Measurements from ENCODE around the gene ALG14. TPM values are rescaled to one million over a fixed set of nuclear protein-coding genes. Genes with fewer than 3 reads are reported as not detected.

Gene ALG14
- total RNA-seq, 4 donors from 2014 or later, result 1.1 to 2.4 (median 1.4) TPM

DNA sequence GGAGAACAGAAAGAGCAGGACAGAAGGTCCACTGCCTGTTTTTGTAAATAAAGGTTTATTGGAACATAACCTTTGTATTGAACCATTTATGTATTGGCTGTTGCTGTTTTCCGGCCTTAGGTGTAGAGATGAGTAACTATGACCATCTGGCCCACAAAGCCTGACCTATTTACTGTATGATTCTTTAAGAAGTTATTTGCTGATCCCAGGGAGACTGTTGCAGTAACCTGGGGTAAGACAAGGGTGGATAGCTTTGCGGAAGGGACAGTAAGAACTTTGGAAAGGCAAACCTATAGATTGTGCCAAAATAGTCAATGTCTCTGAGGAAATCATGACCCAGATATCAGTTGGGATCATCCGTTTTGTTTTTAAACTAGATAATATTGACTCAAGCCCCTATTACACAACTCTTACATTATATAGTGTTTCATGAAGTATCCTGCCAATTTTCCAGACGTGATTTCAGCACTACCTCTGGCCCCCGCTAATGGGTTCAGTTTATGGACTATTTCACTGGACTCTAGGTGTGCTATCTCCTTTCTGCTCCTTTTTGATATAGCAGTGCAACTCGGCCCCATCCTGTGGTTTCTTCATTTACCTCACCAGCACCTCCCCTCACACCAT, 23.6 kb upstream of the ALG14 start:
- TF ChIP-seq, protein P1, sequence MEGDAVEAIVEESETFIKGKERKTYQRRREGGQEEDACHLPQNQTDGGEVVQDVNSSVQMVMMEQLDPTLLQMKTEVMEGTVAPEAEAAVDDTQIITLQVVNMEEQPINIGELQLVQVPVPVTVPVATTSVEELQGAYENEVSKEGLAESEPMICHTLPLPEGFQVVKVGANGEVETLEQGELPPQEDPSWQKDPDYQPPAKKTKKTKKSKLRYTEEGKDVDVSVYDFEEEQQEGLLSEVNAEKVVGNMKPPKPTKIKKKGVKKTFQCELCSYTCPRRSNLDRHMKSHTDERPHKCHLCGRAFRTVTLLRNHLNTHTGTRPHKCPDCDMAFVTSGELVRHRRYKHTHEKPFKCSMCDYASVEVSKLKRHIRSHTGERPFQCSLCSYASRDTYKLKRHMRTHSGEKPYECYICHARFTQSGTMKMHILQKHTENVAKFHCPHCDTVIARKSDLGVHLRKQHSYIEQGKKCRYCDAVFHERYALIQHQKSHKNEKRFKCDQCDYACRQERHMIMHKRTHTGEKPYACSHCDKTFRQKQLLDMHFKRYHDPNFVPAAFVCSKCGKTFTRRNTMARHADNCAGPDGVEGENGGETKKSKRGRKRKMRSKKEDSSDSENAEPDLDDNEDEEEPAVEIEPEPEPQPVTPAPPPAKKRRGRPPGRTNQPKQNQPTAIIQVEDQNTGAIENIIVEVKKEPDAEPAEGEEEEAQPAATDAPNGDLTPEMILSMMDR (IDR thresholded peaks at IDR 0.05; ENCODE audit: low read depth), result no peak

DNA sequence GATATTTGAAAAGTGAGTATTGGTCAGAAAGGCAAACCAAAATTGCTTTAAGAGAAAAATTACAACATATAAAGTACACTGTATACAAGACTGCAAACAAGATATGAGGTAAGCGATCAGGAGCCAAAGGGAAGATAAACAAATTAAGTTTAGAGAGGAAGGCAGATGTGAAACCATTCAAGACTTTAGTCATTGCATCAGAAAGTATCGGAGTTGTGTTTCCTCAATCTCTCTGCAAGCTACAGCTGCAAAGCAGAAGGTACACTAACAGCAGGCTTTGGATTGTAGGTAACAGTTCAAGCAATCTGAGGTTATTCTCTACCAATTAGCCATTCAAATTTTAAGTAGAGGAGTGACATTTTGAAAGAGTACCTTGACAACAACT, 23.1 kb upstream of the ALG14 start:
- TF ChIP-seq, protein P1 (IDR thresholded peaks at IDR 0.05; ENCODE audit: low read depth), result no peak

DNA sequence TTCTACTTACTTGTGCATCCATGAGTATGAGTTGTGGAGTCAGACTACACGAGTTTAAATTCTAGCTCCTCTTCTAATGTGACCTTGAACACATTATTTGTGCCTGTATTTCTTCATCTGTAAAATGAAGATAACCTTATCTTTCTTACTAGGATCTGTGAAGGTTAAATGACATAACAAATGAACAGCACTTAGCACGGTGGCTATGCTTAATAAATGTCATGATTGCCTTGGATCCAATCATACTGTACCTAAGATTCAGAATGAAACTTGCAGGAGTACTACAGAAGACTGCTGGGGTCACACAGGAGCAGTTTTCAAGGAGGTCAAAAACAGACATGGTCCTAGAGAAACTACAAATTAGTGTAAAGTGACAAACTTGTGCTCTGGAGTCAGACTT, 22.2 kb upstream of the ALG14 start:
- TF ChIP-seq, protein P1 (IDR thresholded peaks at IDR 0.05; ENCODE audit: low read depth), result no peak

DNA sequence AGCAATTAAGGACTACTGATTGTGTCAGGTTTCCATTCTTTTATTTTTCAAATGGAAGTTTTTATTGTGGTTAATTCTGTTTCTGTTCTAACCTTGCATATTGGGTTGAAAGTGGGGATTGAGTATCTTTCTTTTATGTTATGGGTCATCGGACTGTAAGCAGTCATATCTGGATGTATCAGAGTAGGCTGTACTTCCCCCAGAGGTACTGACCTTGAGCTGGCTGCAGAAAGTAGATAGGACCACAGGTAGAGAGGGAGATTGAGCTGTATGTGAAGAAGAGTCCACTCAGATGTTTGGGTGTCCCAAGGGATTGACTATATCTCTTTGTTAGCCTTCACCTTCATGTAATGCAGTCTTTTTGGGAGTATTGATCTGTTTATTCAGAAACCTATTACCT, 20.5 kb upstream of the ALG14 start:
- TF ChIP-seq, protein P1 (IDR thresholded peaks at IDR 0.05; ENCODE audit: low read depth), result no peak

DNA sequence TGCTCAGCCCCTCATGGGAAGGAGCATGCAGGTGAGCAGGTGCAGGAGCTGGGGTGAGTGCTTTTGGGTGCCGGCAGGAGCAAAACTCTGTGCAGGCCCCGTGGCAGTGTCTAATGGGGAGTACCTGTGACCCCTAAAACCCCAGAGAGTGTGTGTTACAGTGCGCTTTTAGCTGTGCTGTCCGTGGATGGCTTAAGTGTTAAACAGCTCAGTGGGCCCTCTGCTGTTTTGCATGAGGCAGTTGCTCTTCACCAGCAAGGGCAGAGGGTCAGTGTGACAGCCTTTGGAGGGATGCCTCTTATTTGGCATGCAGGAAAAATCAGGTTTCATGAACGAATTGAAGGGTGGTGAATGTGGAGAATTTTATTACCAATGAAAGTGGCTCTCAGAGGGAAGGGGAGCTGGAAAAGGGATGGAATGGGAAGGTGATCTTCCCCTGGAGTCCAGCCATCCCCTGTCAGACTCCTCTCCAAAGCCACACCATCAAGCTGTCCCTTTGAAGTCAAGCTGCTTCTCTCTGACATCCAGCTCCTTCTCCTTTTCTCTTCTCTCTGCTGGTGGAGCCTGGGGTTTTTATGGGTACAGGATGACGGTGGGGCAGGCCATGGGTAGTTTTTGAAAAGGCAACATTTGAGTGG, 17.0 kb upstream of the ALG14 start:
- TF ChIP-seq, protein P1 (IDR thresholded peaks at IDR 0.05; ENCODE audit: low read depth), result no peak

DNA sequence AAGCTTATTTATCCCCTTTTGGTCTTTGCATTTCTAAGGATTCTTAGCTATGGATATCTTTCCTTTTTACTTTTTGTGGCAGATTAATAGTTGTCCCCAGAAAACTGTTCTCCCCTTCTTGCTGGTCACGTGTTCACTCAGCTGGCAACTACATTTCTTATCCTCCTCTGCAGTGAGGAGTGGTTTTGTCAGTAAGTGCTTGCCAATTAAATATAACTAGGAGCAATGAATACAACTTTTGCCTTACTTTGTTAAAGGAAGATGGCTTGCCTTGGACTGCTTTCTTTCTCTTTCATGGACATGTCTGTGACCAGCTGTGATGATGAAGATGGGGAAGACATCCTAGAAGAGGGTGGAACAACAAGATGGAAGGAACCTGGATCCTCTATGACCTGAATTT, 15.6 kb upstream of the ALG14 start:
- TF ChIP-seq, protein P1 (IDR thresholded peaks at IDR 0.05; ENCODE audit: low read depth), result no peak

DNA sequence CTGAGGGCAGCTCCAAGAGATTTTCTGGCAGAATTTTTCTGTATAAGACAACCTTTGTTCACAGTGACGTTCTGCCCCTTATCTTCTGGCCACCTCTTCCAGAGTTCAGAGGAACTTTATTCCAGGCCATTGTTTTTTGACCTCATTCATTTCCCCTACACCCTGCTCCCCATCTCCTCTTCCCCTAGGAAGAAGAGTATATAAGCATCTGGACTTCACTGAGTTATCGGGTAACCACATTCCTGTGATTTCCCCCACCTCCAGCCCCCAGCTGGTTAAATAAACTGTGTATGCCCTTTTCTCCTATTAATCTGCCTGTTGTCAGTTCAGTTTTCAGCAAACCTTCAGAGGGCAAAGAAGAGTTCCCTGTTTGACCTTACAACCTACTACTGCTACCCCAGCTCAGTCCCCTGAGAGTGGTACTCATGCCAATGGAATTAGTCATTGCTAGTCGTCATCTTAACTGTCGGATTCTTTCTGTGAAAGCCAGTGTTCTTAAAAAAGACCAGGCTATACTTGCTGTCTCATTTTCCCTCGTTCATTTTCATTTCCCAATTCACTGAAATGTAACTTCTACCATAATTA, 14.3 kb upstream of the ALG14 start:
- TF ChIP-seq, protein P1 (IDR thresholded peaks at IDR 0.05; ENCODE audit: low read depth), result no peak

Data from subcutaneous adipose tissue (tissue), 4 donors.